Karpas-422 (cell line): ENCODE measurements around the gene TNS3. TPM values are rescaled to one million over a fixed set of nuclear protein-coding genes. Genes with fewer than 3 reads are reported as not detected.

Experiments
- DNase-seq: peaks from one replicate; pipeline ENCODE4 v3.0.0-alpha.2; 2015
- H2AFZ ChIP-seq: fragments of 200-600 bp; sonication (generic); 2 replicates; pipeline ENCODE4 v1.6.1; 2014; ENCODE audit warnings: antibody characterized with exemption, low read length, mixed read lengths
- H3K27ac ChIP-seq: fragments of 200-600 bp; sonication (generic); 2 replicates; pipeline ENCODE4 v1.5.1; 2014; ENCODE audit warnings: mild to moderate bottlenecking, low read length, moderate library complexity
- H3K27me3 ChIP-seq: fragments of 200-600 bp; sonication (generic); 2 replicates; pipeline ENCODE4 v1.6.1; 2014; ENCODE audit warnings: low read length, mixed read lengths
- H3K36me3 ChIP-seq: fragments of 200-600 bp; sonication (generic); 2 replicates; pipeline ENCODE4 v1.6.1; 2014; ENCODE audit warnings: low read length, mixed read lengths; ENCODE audit not compliant: insufficient read depth
- H3K4me1 ChIP-seq: fragments of 200-600 bp; sonication (generic); 2 replicates; pipeline ENCODE4 v1.6.1; 2014; ENCODE audit warnings: mild to moderate bottlenecking, low read length, mixed read lengths
- H3K4me2 ChIP-seq: fragments of 200-600 bp; sonication (generic); 2 replicates; pipeline ENCODE4 v1.6.1; 2014; ENCODE audit warnings: low read length, low read depth, mild to moderate bottlenecking; ENCODE audit not compliant: poor library complexity, severe bottlenecking
- H3K4me3 ChIP-seq: fragments of 200-600 bp; sonication (generic); 2 replicates; pipeline ENCODE4 v1.5.1; 2014; ENCODE audit warnings: mild to moderate bottlenecking, antibody characterized with exemption, low read length, mixed read lengths
- H3K79me2 ChIP-seq: fragments of 200-600 bp; sonication (generic); 2 replicates; pipeline ENCODE4 v1.6.1; 2014; ENCODE audit warnings: mild to moderate bottlenecking, low read length, mixed read lengths
- H3K9ac ChIP-seq: fragments of 200-600 bp; sonication (generic); 2 replicates; pipeline ENCODE4 v1.6.0; 2014; ENCODE audit warnings: low read length
- H3K9me2 ChIP-seq: fragments of 200-600 bp; sonication (generic), shearing (Covaris generic); replicated peaks from 2 replicates; pipeline ENCODE4 v1.6.0; 2014; ENCODE audit warnings: mild to moderate bottlenecking, low read length, moderate library complexity; ENCODE audit not compliant: insufficient read depth
- H3K9me3 ChIP-seq: fragments of 300-700, 200-600 bp; sonication (generic); 2 replicates; pipeline ENCODE4 v1.6.1; 2014; ENCODE audit warnings: low read length, mixed read lengths
- H4K20me1 ChIP-seq: fragments of 200-600 bp; sonication (generic); 2 replicates; pipeline ENCODE4 v1.6.1; 2014; ENCODE audit warnings: mild to moderate bottlenecking, antibody characterized with exemption, low read length, low read depth; ENCODE audit not compliant: insufficient read depth
- total RNA-seq: library from RNA; depleted of rRNA; stranded (reverse); fragments of >200 nt; shearing (Covaris generic); gene quantifications from 2 replicates; pipeline ENCODE4 v1.2.3, GENCODE V29; 2014; ENCODE audit warnings: low replicate concordance

Gene TNS3
- total RNA-seq, 1 experiment from 2014 or later, result 56.6 TPM

GRCh38 chr7:47307311-47307710 is 274.6 kb downstream of the TNS3 start:
- no peak overlapping the region for H3K27ac ChIP-seq
- no peaks in the 10 kb centered on the region for H4K20me1 ChIP-seq
- no peaks in the 10 kb centered on the region for H3K27me3 ChIP-seq
- peaks cover 3% of the 10 kb centered on the region; the same call in 1 of the 2 replicates for H3K79me2 ChIP-seq
- H3K9ac ChIP-seq, result no peak overlapping the region
- H3K9me3 ChIP-seq, result no peaks in the 10 kb centered on the region
- DNase-seq, result no peak
- no peak overlapping the region for H2AFZ ChIP-seq
- H3K4me3 ChIP-seq, result no peak overlapping the region
- no peaks in the 10 kb centered on the region for H3K4me1 ChIP-seq
- H3K36me3 ChIP-seq, result peaks cover 21% of the 10 kb centered on the region
- no peaks in the 10 kb centered on the region for H3K9me2 ChIP-seq
- no peak overlapping the region for H3K4me2 ChIP-seq

- H2AFZ ChIP-seq, result no peak overlapping the region
- H3K9me2 ChIP-seq, result no peaks in the 10 kb centered on the region
Observed at GRCh38 chr7:47304727-47305719, 276.9 kb downstream of the TNS3 start.

GRCh38 chr7:47303695-47304453 is 278.0 kb downstream of the TNS3 start:
- Histone ChIP-seq H3K27me3 (no peaks in the 10 kb centered on the region), H3K9me3 (no peaks in the 10 kb centered on the region), H3K9me2 (no peaks in the 10 kb centered on the region), H4K20me1 (no peaks in the 10 kb centered on the region), H3K27ac (no peak overlapping the region), H2AFZ (no peak overlapping the region), H3K4me3 (no peak overlapping the region), H3K36me3 (peaks cover 3% of the 10 kb centered on the region), H3K4me2 (no peak overlapping the region), H3K4me1 (no peaks in the 10 kb centered on the region), H3K9ac (no peak overlapping the region), H3K79me2 (peaks cover 2% of the 10 kb centered on the region; the same call in 1 of the 2 replicates)
- no peak for DNase-seq

More at GRCh38 chr7:47304727-47305719, 276.9 kb downstream of the TNS3 start:
- no peak overlapping the region for H3K4me2 ChIP-seq
- H3K4me1 ChIP-seq, result no peaks in the 10 kb centered on the region
- H3K9me3 ChIP-seq, result no peaks in the 10 kb centered on the region
- peaks cover 11% of the 10 kb centered on the region for H3K36me3 ChIP-seq
- H4K20me1 ChIP-seq, result no peaks in the 10 kb centered on the region
- no peak for DNase-seq
- no peak overlapping the region for H3K4me3 ChIP-seq
- no peaks in the 10 kb centered on the region for H3K27me3 ChIP-seq
- H3K27ac ChIP-seq, result no peak overlapping the region
- H3K9ac ChIP-seq, result no peak overlapping the region
- H3K79me2 ChIP-seq, result peaks cover 3% of the 10 kb centered on the region; the same call in 1 of the 2 replicates

GRCh38 chr7:47303014-47303694 is 278.8 kb downstream of the TNS3 start:
- H3K4me2 ChIP-seq, result no peak overlapping the region
- no peaks in the 10 kb centered on the region for H3K9me2 ChIP-seq
- no peaks in the 10 kb centered on the region for H3K79me2 ChIP-seq
- H3K9me3 ChIP-seq, result no peaks in the 10 kb centered on the region
- H3K27me3 ChIP-seq, result no peaks in the 10 kb centered on the region
- H4K20me1 ChIP-seq, result no peaks in the 10 kb centered on the region
- no peaks in the 10 kb centered on the region for H3K4me1 ChIP-seq
- H2AFZ ChIP-seq, result no peak overlapping the region
- H3K4me3 ChIP-seq, result no peak overlapping the region
- no peak for DNase-seq
- H3K9ac ChIP-seq, result no peak overlapping the region
- no peak overlapping the region for H3K27ac ChIP-seq
- H3K36me3 ChIP-seq, result no peaks in the 10 kb centered on the region

- no peak overlapping the region for H3K9ac ChIP-seq
- H4K20me1 ChIP-seq, result no peaks in the 10 kb centered on the region
Observed at GRCh38 chr7:47302560-47302959, 279.4 kb downstream of the TNS3 start.

GRCh38 chr7:47301657-47302295 is 280.1 kb downstream of the TNS3 start:
- DNase-seq, result no peak
- no peaks in the 10 kb centered on the region for H3K9me3 ChIP-seq
- no peak overlapping the region for H3K4me3 ChIP-seq
- no peaks in the 10 kb centered on the region for H3K79me2 ChIP-seq
- no peaks in the 10 kb centered on the region; the same call in 1 of the 2 replicates for H3K36me3 ChIP-seq
- no peak overlapping the region for H3K4me2 ChIP-seq
- H3K9me2 ChIP-seq, result no peaks in the 10 kb centered on the region
- no peak overlapping the region for H2AFZ ChIP-seq
- H3K9ac ChIP-seq, result no peak overlapping the region
- no peaks in the 10 kb centered on the region for H3K27me3 ChIP-seq
- H3K27ac ChIP-seq, result no peak overlapping the region
- H3K4me1 ChIP-seq, result no peaks in the 10 kb centered on the region
- no peaks in the 10 kb centered on the region for H4K20me1 ChIP-seq

More at GRCh38 chr7:47302560-47302959, 279.4 kb downstream of the TNS3 start:
- Histone ChIP-seq H3K4me1 (no peaks in the 10 kb centered on the region), H3K36me3 (no peaks in the 10 kb centered on the region), H2AFZ (no peak overlapping the region), H3K79me2 (no peaks in the 10 kb centered on the region), H3K27me3 (no peaks in the 10 kb centered on the region), H3K4me3 (no peak overlapping the region), H3K27ac (no peak overlapping the region), H3K9me3 (no peaks in the 10 kb centered on the region), H3K4me2 (no peak overlapping the region), H3K9me2 (no peaks in the 10 kb centered on the region)
- DNase-seq, result no peak

GRCh38 chr7:47301105-47301477 is 280.8 kb downstream of the TNS3 start:
- Histone ChIP-seq H3K9me3 (no peaks in the 10 kb centered on the region), H3K36me3 (peaks cover 4% of the 10 kb centered on the region; the same call in 1 of the 2 replicates), H3K79me2 (no peaks in the 10 kb centered on the region), H3K9me2 (no peaks in the 10 kb centered on the region), H3K4me1 (no peaks in the 10 kb centered on the region), H3K9ac (no peak overlapping the region), H2AFZ (no peak overlapping the region), H3K4me2 (no peak overlapping the region), H4K20me1 (no peaks in the 10 kb centered on the region), H3K4me3 (no peak overlapping the region), H3K27me3 (no peaks in the 10 kb centered on the region), H3K27ac (no peak overlapping the region)
- DNase-seq, result no peak
